ENCODE data around the gene TANGO6. TPM values are rescaled to one million over a fixed set of nuclear protein-coding genes. Genes with fewer than 3 reads are reported as not detected.
A peak's percentile ranks its signal among the peaks of the same experiment; 100 is the strongest.

Gene TANGO6
- polyA plus RNA-seq, 1 donor (not counting 4 experiments of a cell fraction or from before 2014, with no cell fraction given), result 13.1 TPM

DNA sequence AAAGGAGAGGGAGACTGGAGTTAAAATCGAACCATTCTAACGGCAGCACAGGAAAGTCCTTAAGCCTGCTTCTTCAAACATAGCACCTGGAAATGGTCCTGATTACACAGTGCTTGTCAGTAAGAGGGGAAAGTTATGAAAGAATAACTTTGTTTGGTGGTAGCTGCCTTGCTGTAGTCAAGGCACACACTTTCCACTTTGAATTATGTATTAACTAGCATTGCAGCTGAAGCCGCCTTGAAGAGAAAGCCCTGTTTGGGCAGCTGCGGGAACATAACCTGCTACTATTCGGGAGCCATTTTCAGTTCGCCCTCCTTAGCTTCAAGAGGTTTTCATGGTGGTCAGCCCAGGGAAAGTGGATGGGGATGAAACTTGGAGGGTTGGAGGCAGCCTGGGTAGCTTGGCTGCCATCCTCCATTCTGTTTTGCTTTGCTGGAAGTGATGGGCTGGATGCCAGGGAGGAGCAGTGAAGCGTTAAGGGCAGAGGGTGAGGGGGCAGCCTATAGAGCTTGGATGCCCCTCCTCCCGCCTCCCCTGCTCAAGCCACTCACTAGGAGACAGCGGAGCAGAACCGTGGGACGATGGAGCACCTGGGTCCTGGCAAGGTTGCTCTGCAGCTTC lies 256.9 kb downstream of the TANGO6 start:
- Histone ChIP-seq H3K4me1 (ENCODE audit: control insufficient read depth, extremely low read depth, insufficient read depth, low read length) (peaks cover 35% of the 10 kb centered on the region), H3K27ac (ENCODE audit: control insufficient read depth, insufficient read depth, low read length) (no peak overlapping the region), H3K9me1 (ENCODE audit: control insufficient read depth, extremely low read depth, insufficient read depth, low read length) (no peaks in the 10 kb centered on the region), H3K36me3 (ENCODE audit: control insufficient read depth in 2 of 2, extremely low read depth in 1 of 2, insufficient read depth in 2 of 2, low read length in 2 of 2) (no peaks in the 10 kb centered on the region), H3K27me3 (ENCODE audit: control insufficient read depth, extremely low read depth, insufficient read depth, low read length) (no peaks in the 10 kb centered on the region), H3K79me2 (ENCODE audit: control insufficient read depth, insufficient read depth, low read length) (no peaks in the 10 kb centered on the region), H3K9me3 (ENCODE audit: control insufficient read depth, low read depth, low read length) (no peaks in the 10 kb centered on the region), H3K9ac (ENCODE audit: control insufficient read depth, extremely low read depth, insufficient read depth, low read length) (no peak overlapping the region), H4K20me1 (ENCODE audit: control insufficient read depth, extremely low read depth, insufficient read depth, low read length) (no peaks in the 10 kb centered on the region), H3K4me3 (ENCODE audit: control insufficient read depth in 2 of 3, extremely low read depth in 1 of 3, insufficient read depth in 2 of 3, low read depth in 1 of 3, low read length in 3 of 3) (no peak overlapping the region), H3K4me2 (ENCODE audit: control insufficient read depth, extremely low read depth, insufficient read depth, low read depth, low read length) (peak overlapping the region; percentile 58), H2AFZ (ENCODE audit: control insufficient read depth, low read length) (peak overlapping the region; percentile 54)
- dilution Hi-C loops (cut with MboI; ENCODE audit: extremely low pct_ligation_motif_present, low sequenced_read_pairs), result no loop called here
- FAIRE-seq, result no peak
- TF ChIP-seq EZH2 (IDR thresholded peaks at IDR 0.05; ENCODE audit: low read length), result no peak
- TF ChIP-seq, protein P1, sequence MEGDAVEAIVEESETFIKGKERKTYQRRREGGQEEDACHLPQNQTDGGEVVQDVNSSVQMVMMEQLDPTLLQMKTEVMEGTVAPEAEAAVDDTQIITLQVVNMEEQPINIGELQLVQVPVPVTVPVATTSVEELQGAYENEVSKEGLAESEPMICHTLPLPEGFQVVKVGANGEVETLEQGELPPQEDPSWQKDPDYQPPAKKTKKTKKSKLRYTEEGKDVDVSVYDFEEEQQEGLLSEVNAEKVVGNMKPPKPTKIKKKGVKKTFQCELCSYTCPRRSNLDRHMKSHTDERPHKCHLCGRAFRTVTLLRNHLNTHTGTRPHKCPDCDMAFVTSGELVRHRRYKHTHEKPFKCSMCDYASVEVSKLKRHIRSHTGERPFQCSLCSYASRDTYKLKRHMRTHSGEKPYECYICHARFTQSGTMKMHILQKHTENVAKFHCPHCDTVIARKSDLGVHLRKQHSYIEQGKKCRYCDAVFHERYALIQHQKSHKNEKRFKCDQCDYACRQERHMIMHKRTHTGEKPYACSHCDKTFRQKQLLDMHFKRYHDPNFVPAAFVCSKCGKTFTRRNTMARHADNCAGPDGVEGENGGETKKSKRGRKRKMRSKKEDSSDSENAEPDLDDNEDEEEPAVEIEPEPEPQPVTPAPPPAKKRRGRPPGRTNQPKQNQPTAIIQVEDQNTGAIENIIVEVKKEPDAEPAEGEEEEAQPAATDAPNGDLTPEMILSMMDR (optimal IDR thresholded peaks at IDR 0.05 in 1 of 3, IDR thresholded peaks at IDR 0.05 in 1 of 3, conservative IDR thresholded peaks at IDR 0.05 in 1 of 3; ENCODE audit: extremely low read depth in 1 of 3, insufficient read depth in 2 of 3, low read length in 3 of 3), result no peak
- DNase-seq (ENCODE audit: low read depth, low spot score), result no peak

GRCh38 chr16:69105501-69106361 lies 262.4 kb downstream of the TANGO6 start, which contains the start of gene HAS3:
Gene HAS3, plus strand, starts transcription at chr16:69105653. Its CDS starts 3,743 bp downstream, at chr16:69109396.
- Histone ChIP-seq H3K9ac (ENCODE audit: control insufficient read depth, extremely low read depth, insufficient read depth, low read length) (peak within 1 kb of the TSS; percentile 83), H3K9me3 (ENCODE audit: control insufficient read depth, low read depth, low read length) (no peaks in the 10 kb centered on the region), H3K36me3 (ENCODE audit: control insufficient read depth in 2 of 2, extremely low read depth in 1 of 2, insufficient read depth in 2 of 2, low read length in 2 of 2) (peaks cover 16 to 18% of the 10 kb centered on the region in 2 experiments), H3K9me1 (ENCODE audit: control insufficient read depth, extremely low read depth, insufficient read depth, low read length) (no peaks in the 10 kb centered on the region), H4K20me1 (ENCODE audit: control insufficient read depth, extremely low read depth, insufficient read depth, low read length) (peaks cover 8% of the 10 kb centered on the region), H3K27ac (ENCODE audit: control insufficient read depth, insufficient read depth, low read length) (peak within 1 kb of the TSS; percentile 63), H3K4me2 (ENCODE audit: control insufficient read depth, extremely low read depth, insufficient read depth, low read depth, low read length) (peak within 1 kb of the TSS; percentile 91), H3K4me3 (ENCODE audit: control insufficient read depth in 2 of 3, extremely low read depth in 1 of 3, insufficient read depth in 2 of 3, low read depth in 1 of 3, low read length in 3 of 3) (peak within 1 kb of the TSS; percentile 82 to 97 (median 86)), H3K27me3 (ENCODE audit: control insufficient read depth, extremely low read depth, insufficient read depth, low read length) (no peaks in the 10 kb centered on the region), H2AFZ (ENCODE audit: control insufficient read depth, low read length) (peak within 1 kb of the TSS; percentile 70), H3K4me1 (ENCODE audit: control insufficient read depth, extremely low read depth, insufficient read depth, low read length) (peaks cover 38% of the 10 kb centered on the region), H3K79me2 (ENCODE audit: control insufficient read depth, insufficient read depth, low read length) (peaks cover 46% of the 10 kb centered on the region)
- dilution Hi-C loops (cut with MboI; ENCODE audit: extremely low pct_ligation_motif_present, low sequenced_read_pairs), result no loop called here
- TF ChIP-seq, protein P1 (optimal IDR thresholded peaks at IDR 0.05 in 1 of 3, IDR thresholded peaks at IDR 0.05 in 1 of 3, conservative IDR thresholded peaks at IDR 0.05 in 1 of 3; ENCODE audit: extremely low read depth in 1 of 3, insufficient read depth in 2 of 3, low read length in 3 of 3), result peak; percentile 63 to 71 (median 68)
- TF ChIP-seq EZH2 (IDR thresholded peaks at IDR 0.05; ENCODE audit: low read length), result no peak
- peak; percentile 93 for FAIRE-seq
- no peak for DNase-seq (ENCODE audit: low read depth, low spot score)

All from keratinocyte (primary cell).